T47D (cell line): ENCODE data around the gene PIGB.
"Not testable (repeated sequence)": the region's sequence is repeated elsewhere in the genome, so short reads cannot be mapped to it uniquely, and the experiment has no call there.

ENCODE experiments used
- DNase-seq, 2 experiments: peaks; one replicate each; pipeline versions ENCODE4 v3.0.0 to v3.0.0-alpha.2; 2011 to 2012; ENCODE audit warnings: low read depth in 1 of 2, low spot score in 1 of 2
- JUND ChIP-seq: IDR thresholded peaks from 2 replicates; pipeline ENCODE4 v1.6.1; 2012; ENCODE audit warnings: low read depth
- in situ Hi-C: cut with HindIII; loops from 2 replicates; pipeline ENCODE4 v1.10.0; 2016; ENCODE audit warnings: low sequenced_read_pairs, low pct_unique_long_range_greater_than_20kb

PIGB gene

GRCh38 chr15:55288006-55288717, 30.9 kb upstream of the PIGB start:
- TF ChIP-seq JUND, result no peak
- in situ Hi-C loops, result no loop called here
- DNase-seq, result no peak

DNA sequence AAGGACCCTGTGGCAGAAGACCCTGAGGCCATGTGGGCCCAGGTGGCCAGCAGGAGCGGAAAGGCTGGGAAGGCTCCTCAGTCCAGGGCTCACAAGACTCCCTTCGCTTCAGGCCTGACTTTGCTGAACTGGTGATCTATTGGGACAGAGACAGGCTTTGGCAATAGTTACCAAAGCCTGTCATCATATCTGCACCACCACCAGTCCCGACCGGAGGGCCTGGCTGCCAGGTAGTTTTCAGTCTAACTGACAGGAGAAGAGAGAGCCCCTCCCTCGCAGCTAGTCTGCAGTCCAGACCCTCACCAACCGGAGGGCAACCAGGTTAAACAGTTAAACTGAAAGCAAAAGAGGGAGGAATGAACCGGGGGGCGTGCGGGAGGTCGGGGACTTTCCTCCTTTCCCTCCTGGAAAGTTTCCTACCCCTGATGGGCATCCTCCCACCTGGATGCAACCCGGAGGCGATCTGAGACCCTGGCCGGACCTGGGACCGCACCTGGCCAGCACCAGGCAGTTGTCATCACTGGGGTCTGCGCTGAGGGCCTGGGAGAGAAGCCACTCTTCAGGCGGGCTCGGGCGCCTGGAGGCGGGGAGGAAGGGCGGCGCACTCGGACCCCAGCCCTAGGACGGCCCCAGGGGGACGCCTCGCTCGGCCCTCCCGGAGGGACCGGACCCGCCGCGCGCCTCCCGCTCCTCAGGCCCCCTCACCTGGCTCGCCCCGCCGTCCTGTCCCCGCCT, 29.8 kb upstream of the PIGB start:
- TF ChIP-seq JUND, result no peak
- in situ Hi-C loops, result no loop called here
- peak; percentile 27 to 38 for DNase-seq

- DNase-seq, result peak; percentile 64 to 79
- no peak for TF ChIP-seq JUND
- in situ Hi-C loops, result no loop called here
Measured at GRCh38 chr15:55289746-55290527, 29.1 kb upstream of the PIGB start, which contains the start of gene RAB27A. Gene RAB27A (minus strand): TSS chr15:55289813. CDS start chr15:55234934, 54,879 bp downstream.

- no peak for TF ChIP-seq JUND
- in situ Hi-C loops, result no loop called here
- DNase-seq, result peak; percentile 61 to 83
Measured at GRCh38 chr15:55290528-55291057, 28.4 kb upstream of the PIGB start.

DNA sequence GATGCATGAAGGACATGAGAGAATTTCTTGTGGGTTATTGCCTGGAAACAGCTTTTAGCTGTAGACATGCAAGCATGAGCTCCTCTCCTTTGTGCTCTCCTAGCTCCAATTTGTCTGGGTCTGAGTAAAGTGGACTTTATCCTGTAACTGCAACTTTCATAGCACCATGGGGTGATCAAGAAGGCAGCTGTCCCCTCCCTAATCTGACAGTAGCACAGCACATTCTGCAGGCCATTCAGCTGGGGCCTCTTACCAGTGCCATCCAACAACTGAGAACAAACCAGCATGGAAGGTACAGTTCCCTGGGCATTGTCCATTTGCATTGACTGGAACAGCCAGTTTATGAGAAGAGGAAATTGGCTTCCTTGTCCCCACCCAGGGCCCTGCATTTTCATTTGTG, 21.7 kb upstream of the PIGB start:
- TF ChIP-seq JUND, result no peak
- no peak for DNase-seq
- in situ Hi-C loops, result no loop called here

DNA sequence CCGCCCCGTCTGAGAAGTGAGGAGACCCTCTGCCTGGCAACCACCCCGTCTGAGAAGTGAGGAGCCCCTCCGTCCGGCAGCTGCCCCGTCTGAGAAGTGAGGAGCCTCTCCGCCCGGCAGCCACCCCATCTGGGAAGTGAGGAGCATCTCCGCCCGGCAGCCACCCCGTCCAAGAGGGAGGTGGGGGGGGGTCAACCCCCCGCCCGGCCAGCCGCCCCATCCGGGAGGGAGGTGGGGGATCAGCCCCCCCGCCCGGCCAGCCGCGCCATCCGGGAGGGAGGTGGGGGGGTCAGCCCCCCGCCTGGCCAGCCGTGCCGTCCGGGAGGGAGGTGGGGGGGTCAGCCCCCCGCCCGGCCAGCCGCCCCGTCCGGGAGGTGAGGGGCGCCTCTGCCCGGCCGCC, 16.2 kb upstream of the PIGB start:
- DNase-seq, in situ Hi-C loops: not testable (repeated sequence)

DNA sequence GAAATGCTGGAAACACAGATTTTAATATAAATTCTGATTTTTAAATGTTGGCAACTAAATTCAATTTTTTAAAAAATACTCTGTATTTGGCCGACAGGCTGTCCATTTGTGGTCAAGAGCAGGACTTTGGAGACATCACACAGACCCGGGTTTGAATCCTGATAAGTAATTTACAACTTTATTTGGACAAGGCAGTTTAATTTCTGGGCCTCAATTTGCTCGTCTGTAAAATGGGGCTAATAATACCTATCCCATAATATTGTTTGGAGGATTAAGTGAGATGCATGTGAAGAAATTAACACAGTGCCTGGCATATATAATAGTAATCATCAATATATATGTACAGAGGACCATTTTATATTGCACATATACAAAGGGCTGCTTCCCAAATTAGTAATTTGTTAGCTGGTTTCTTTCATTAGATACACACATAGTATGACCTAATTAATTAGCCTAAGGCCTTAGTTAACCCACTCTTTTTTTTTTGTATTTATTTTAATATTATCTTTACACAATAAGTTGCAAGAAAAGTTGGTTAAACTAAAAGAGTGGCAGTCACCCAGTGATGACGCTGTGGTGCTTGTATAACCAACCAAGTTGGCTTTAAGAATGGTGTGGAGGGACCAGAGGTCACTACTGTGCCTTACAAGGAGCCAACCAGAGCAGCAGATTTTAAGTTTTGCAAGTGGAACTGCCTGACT, 665 bp downstream of the PIGB start:
- DNase-seq, result peak in 1 of 2 experiments; percentile 45
- in situ Hi-C loops, result no loop called here
- no peak for TF ChIP-seq JUND

GRCh38 chr15:55320238-55320550, 1.2 kb downstream of the PIGB start:
- no peak for DNase-seq
- no peak for TF ChIP-seq JUND
- in situ Hi-C loops, result no loop called here

- TF ChIP-seq JUND, result no peak
- DNase-seq, result no peak
- in situ Hi-C loops, result no loop called here
Measured at GRCh38 chr15:55320963-55321362, 1.9 kb downstream of the PIGB start.

- no peak for DNase-seq
- in situ Hi-C loops, result no loop called here
- no peak for TF ChIP-seq JUND
Measured at GRCh38 chr15:55322467-55322866, 3.4 kb downstream of the PIGB start.

DNA sequence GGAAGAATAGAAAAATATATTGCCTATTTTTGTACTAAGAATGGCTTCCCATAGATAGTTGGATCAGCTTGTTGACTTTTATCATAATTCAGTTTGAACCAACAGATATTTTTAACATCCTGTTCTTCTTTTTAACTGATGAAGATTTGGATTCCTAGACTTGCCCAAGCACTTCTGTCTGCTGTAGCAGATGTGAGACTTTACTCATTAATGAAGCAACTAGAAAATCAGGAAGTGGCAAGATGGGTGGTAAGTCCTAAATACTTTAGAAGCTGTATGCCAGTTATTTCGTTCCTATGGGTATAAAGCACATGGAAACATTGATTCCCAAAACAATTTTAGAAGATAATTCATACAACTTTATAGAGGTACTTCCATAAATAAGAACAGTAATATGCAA, 8.4 kb downstream of the PIGB start:
- in situ Hi-C loops, result no loop called here
- no peak for DNase-seq
- TF ChIP-seq JUND, result no peak

DNA sequence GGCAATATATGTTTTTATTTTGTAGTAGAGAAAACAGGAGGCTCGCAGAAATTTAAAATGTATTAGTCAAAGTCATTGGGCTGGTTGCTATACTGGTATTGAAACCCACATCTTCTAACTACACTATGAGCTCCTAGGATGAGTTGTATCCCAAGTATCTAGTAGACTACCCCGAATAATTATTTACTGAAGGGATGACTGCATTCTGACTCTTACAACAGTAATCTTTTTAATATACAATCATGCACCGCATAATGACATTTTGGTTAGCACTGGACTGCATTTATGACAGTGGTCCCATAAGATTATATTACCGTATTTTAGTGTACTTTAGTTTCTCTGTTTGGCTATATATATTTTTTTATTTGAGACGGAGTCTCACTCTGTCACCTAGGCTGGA, 15.3 kb downstream of the PIGB start:
- no peak for TF ChIP-seq JUND
- in situ Hi-C loops, result no loop called here
- DNase-seq, result no peak
